Measurements from ENCODE around the gene USP53. TPM values are rescaled to one million over a fixed set of nuclear protein-coding genes. Genes with fewer than 3 reads are reported as not detected.

Gene USP53
- total and polyA plus RNA-seq, 2 experiments from 2014 or later, result 17.1 to 27.7 TPM

DNA sequence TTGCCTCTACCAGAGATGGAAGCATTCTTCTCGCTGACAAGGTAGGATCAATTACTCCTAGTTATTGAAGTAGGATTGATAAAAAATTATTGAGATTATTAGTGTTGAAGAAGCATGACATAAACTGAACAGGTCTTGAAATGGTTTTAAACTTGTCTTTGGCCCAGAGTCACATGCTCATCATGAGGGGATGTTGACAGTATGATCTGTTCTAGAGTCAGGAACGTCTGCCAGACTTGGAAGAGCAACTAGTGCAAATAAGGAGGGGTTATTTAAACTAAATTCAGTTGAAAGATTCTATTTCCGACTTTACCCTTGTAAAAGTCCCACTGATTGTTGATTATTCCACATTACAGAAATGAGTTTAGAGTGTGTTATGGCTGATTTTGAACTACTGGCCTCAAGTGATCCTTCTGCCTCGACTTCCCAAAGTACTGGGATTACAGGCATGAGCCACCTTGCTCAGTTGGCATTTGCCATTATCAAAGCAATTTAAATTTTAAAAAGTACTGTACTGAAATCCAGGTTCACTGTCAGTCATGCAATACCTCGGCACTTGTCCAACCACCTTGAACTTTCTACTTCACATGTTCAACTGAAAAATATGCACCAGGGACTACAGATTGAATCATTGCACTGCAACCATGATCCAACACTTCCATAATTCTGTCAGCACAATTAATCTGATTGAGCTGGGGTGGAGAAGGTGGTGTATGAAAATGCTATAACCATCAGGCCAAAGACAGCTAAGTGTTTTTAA is 89.7 kb downstream of the USP53 start:
- Mint-ChIP-seq H3K4me3 (no peak overlapping the region), H3K27me3 (ENCODE audit: insufficient read depth, low read depth, poor library complexity) (peaks cover 21% of the 10 kb centered on the region), H3K27ac (no peak overlapping the region), H3K9me3 (no peaks in the 10 kb centered on the region), H3K36me3 (ENCODE audit: low read depth) (peaks cover 14% of the 10 kb centered on the region), H3K4me1 (peaks cover 11% of the 10 kb centered on the region)
- Histone ChIP-seq H3K4me2 (no peak overlapping the region), H3K27ac (ENCODE audit: low read depth) (no peak overlapping the region), H4K20me1 (replicated peaks; ENCODE audit: insufficient read depth) (no peaks in the 10 kb centered on the region), H3K79me2 (replicated peaks; ENCODE audit: insufficient read depth) (peaks cover 20% of the 10 kb centered on the region), H3K9me2 (ENCODE audit: insufficient read depth) (no peaks in the 10 kb centered on the region), H3K36me3 (ENCODE audit: insufficient read depth) (no peaks in the 10 kb centered on the region), H2AFZ (no peak overlapping the region), H3F3A (replicated peaks; ENCODE audit: low read depth) (no peaks in the 10 kb centered on the region), H3K4me3 (no peak overlapping the region), H3K27me3 (ENCODE audit: insufficient read depth) (no peaks in the 10 kb centered on the region), H3K4me1 (ENCODE audit: insufficient read depth) (peaks cover 5% of the 10 kb centered on the region; the same call in 1 of the 2 replicates)
- DNase-seq (ENCODE audit: low spot score), result no peak
- no peak for ATAC-seq
- TF ChIP-seq JUNB (IDR thresholded peaks at IDR 0.05; ENCODE audit: unreplicated experiment) (no peak), EZH2 (IDR thresholded peaks at IDR 0.05; ENCODE audit: low read depth, unreplicated experiment) (no peak), CREB1 (CRISPR knock-in tag; IDR thresholded peaks at IDR 0.05; ENCODE audit: low read depth) (no peak), POLR2AphosphoS5 (IDR thresholded peaks at IDR 0.05; ENCODE audit: low read depth) (no peak), NANOG (IDR thresholded peaks at IDR 0.05; ENCODE audit: borderline replicate concordance) (no peak), ZNF114 (CRISPR knock-in tag; IDR thresholded peaks at IDR 0.05) (no peak), EZH2phosphoT487 (IDR thresholded peaks at IDR 0.05; ENCODE audit: unreplicated experiment) (no peak), STAT1 (IDR thresholded peaks at IDR 0.05; ENCODE audit: unreplicated experiment) (no peak), ZNF331 (CRISPR knock-in tag; IDR thresholded peaks at IDR 0.05; ENCODE audit: low read depth) (no peak)
- TF ChIP-seq, protein P1, sequence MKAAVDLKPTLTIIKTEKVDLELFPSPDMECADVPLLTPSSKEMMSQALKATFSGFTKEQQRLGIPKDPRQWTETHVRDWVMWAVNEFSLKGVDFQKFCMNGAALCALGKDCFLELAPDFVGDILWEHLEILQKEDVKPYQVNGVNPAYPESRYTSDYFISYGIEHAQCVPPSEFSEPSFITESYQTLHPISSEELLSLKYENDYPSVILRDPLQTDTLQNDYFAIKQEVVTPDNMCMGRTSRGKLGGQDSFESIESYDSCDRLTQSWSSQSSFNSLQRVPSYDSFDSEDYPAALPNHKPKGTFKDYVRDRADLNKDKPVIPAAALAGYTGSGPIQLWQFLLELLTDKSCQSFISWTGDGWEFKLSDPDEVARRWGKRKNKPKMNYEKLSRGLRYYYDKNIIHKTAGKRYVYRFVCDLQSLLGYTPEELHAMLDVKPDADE (IDR thresholded peaks at IDR 0.05), result no peak
- TF ChIP-seq, protein P2, sequence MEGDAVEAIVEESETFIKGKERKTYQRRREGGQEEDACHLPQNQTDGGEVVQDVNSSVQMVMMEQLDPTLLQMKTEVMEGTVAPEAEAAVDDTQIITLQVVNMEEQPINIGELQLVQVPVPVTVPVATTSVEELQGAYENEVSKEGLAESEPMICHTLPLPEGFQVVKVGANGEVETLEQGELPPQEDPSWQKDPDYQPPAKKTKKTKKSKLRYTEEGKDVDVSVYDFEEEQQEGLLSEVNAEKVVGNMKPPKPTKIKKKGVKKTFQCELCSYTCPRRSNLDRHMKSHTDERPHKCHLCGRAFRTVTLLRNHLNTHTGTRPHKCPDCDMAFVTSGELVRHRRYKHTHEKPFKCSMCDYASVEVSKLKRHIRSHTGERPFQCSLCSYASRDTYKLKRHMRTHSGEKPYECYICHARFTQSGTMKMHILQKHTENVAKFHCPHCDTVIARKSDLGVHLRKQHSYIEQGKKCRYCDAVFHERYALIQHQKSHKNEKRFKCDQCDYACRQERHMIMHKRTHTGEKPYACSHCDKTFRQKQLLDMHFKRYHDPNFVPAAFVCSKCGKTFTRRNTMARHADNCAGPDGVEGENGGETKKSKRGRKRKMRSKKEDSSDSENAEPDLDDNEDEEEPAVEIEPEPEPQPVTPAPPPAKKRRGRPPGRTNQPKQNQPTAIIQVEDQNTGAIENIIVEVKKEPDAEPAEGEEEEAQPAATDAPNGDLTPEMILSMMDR (conservative IDR thresholded peaks at IDR 0.05; ENCODE audit: low read depth in 2 of 2), result no peak
- TF ChIP-seq, protein P3, sequence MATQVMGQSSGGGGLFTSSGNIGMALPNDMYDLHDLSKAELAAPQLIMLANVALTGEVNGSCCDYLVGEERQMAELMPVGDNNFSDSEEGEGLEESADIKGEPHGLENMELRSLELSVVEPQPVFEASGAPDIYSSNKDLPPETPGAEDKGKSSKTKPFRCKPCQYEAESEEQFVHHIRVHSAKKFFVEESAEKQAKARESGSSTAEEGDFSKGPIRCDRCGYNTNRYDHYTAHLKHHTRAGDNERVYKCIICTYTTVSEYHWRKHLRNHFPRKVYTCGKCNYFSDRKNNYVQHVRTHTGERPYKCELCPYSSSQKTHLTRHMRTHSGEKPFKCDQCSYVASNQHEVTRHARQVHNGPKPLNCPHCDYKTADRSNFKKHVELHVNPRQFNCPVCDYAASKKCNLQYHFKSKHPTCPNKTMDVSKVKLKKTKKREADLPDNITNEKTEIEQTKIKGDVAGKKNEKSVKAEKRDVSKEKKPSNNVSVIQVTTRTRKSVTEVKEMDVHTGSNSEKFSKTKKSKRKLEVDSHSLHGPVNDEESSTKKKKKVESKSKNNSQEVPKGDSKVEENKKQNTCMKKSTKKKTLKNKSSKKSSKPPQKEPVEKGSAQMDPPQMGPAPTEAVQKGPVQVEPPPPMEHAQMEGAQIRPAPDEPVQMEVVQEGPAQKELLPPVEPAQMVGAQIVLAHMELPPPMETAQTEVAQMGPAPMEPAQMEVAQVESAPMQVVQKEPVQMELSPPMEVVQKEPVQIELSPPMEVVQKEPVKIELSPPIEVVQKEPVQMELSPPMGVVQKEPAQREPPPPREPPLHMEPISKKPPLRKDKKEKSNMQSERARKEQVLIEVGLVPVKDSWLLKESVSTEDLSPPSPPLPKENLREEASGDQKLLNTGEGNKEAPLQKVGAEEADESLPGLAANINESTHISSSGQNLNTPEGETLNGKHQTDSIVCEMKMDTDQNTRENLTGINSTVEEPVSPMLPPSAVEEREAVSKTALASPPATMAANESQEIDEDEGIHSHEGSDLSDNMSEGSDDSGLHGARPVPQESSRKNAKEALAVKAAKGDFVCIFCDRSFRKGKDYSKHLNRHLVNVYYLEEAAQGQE (IDR thresholded peaks at IDR 0.05; ENCODE audit: unreplicated experiment), result no peak
- TF ChIP-seq, protein P4, sequence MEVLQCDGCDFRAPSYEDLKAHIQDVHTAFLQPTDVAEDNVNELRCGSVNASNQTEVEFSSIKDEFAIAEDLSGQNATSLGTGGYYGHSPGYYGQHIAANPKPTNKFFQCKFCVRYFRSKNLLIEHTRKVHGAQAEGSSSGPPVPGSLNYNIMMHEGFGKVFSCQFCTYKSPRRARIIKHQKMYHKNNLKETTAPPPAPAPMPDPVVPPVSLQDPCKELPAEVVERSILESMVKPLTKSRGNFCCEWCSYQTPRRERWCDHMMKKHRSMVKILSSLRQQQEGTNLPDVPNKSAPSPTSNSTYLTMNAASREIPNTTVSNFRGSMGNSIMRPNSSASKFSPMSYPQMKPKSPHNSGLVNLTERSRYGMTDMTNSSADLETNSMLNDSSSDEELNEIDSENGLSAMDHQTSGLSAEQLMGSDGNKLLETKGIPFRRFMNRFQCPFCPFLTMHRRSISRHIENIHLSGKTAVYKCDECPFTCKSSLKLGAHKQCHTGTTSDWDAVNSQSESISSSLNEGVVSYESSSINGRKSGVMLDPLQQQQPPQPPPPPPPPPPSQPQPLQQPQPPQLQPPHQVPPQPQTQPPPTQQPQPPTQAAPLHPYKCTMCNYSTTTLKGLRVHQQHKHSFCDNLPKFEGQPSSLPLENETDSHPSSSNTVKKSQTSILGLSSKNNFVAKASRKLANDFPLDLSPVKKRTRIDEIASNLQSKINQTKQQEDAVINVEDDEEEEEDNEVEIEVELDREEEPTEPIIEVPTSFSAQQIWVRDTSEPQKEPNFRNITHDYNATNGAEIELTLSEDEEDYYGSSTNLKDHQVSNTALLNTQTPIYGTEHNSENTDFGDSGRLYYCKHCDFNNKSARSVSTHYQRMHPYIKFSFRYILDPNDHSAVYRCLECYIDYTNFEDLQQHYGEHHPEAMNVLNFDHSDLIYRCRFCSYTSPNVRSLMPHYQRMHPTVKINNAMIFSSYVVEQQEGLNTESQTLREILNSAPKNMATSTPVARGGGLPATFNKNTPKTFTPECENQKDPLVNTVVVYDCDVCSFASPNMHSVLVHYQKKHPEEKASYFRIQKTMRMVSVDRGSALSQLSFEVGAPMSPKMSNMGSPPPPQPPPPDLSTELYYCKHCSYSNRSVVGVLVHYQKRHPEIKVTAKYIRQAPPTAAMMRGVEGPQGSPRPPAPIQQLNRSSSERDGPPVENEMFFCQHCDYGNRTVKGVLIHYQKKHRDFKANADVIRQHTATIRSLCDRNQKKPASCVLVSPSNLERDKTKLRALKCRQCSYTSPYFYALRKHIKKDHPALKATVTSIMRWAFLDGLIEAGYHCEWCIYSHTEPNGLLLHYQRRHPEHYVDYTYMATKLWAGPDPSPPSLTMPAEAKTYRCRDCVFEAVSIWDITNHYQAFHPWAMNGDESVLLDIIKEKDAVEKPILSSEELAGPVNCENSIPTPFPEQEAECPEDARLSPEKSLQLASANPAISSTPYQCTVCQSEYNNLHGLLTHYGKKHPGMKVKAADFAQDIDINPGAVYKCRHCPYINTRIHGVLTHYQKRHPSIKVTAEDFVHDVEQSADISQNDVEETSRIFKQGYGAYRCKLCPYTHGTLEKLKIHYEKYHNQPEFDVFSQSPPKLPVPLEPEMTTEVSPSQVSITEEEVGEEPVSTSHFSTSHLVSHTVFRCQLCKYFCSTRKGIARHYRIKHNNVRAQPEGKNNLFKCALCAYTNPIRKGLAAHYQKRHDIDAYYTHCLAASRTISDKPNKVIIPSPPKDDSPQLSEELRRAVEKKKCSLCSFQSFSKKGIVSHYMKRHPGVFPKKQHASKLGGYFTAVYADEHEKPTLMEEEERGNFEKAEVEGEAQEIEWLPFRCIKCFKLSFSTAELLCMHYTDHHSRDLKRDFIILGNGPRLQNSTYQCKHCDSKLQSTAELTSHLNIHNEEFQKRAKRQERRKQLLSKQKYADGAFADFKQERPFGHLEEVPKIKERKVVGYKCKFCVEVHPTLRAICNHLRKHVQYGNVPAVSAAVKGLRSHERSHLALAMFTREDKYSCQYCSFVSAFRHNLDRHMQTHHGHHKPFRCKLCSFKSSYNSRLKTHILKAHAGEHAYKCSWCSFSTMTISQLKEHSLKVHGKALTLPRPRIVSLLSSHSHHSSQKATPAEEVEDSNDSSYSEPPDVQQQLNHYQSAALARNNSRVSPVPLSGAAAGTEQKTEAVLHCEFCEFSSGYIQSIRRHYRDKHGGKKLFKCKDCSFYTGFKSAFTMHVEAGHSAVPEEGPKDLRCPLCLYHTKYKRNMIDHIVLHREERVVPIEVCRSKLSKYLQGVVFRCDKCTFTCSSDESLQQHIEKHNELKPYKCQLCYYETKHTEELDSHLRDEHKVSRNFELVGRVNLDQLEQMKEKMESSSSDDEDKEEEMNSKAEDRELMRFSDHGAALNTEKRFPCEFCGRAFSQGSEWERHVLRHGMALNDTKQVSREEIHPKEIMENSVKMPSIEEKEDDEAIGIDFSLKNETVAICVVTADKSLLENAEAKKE (CRISPR knock-in tag; IDR thresholded peaks at IDR 0.05), result no peak

Measured in GM23338 (cell line).